Lung (tissue), 12 donors: ENCODE data around the gene PRADC1. TPM values are rescaled to one million over a fixed set of nuclear protein-coding genes. Genes with fewer than 3 reads are reported as not detected.

Experiments used
- ATAC-seq: fragments of 200-7000 bp; cut with Tn5 transposase; one replicate; pipeline ENCODE4 v1.9.1; 2020; ENCODE audit warnings: moderate number of reproducible peaks; ENCODE audit not compliant: insufficient read depth, low FRiP score
- DNase-seq, 3 donors: peaks; one replicate each; pipeline ENCODE4 v3.0.0-alpha.2; 2013 to 2017
- H3K27ac ChIP-seq, 2 donors: one replicate each; pipeline ENCODE4 v1.5.1; 2013; ENCODE audit warnings: mild to moderate bottlenecking in 2 of 2, moderate library complexity in 2 of 2, control low read depth in 1 of 2, inconsistent platforms in 1 of 2, low read depth in 1 of 2, low read length in 1 of 2
- H3K27me3 ChIP-seq, 3 donors: one replicate each; pipeline ENCODE4 v1.5.1; 2013; ENCODE audit warnings: low read length in 2 of 3; ENCODE audit not compliant: control insufficient read depth in 3 of 3, insufficient read depth in 3 of 3
- H3K36me3 ChIP-seq, 4 donors: one replicate each; pipeline ENCODE4 v1.5.1; 2013; ENCODE audit warnings: low read length in 4 of 4, mild to moderate bottlenecking in 1 of 4, moderate library complexity in 1 of 4; ENCODE audit not compliant: control insufficient read depth in 4 of 4, insufficient read depth in 4 of 4
- H3K4me1 ChIP-seq, 5 donors: one replicate each; pipeline ENCODE4 v1.5.1; 2013; ENCODE audit warnings: low read length in 5 of 5, mild to moderate bottlenecking in 2 of 5, moderate library complexity in 1 of 5; ENCODE audit not compliant: control insufficient read depth in 5 of 5, insufficient read depth in 5 of 5
- H3K4me3 ChIP-seq: one replicate; pipeline ENCODE4 v1.5.1; 2013; ENCODE audit warnings: mild to moderate bottlenecking, control low read depth, moderate library complexity
- H3K9ac ChIP-seq, 2 donors: one replicate each; pipeline ENCODE4 v1.5.1; 2013; ENCODE audit warnings: low read length in 2 of 2, control low read depth in 1 of 2; ENCODE audit not compliant: insufficient read depth in 1 of 2
- H3K9me3 ChIP-seq, 4 donors: one replicate each; pipeline ENCODE4 v1.5.1; 2013; ENCODE audit warnings: low read length in 3 of 4, mild to moderate bottlenecking in 1 of 4, moderate library complexity in 1 of 4; ENCODE audit not compliant: control insufficient read depth in 4 of 4, insufficient read depth in 3 of 4
- WGBS, 2 donors: extraction: QIAGEN DNeasy Blood & Tissue Kit; methylation state at CpG; one replicate each; pipeline ENCODE4 v1.1.7; 2013; 5-methylcytosine and 5-hydroxymethylcytosine counted together
- polyA plus RNA-seq, 2 donors: library from polyadenylated mRNA; stranded (reverse); fragments of 200-250 nt; gene quantifications; one replicate each; pipeline ENCODE4 v1.2.1, GENCODE V29; 2013
- total RNA-seq, 2 donors: library from RNA; depleted of rRNA in 1 of 2; stranded (reverse); fragments of >200 nt in 1 of 2; gene quantifications; one replicate each; pipeline ENCODE4 v1.2.1, GENCODE V29; 2014 to 2021
- TF ChIP-seq, protein P1 (sequence below): IDR thresholded peaks from 2 replicates; pipeline ENCODE4 v1.5.1; 2012; ENCODE audit warnings: mild to moderate bottlenecking; ENCODE audit errors: control extremely low read depth, extremely low read depth
- donor health status: control.
- donor health status: control.
- donor health status: Bipolar disorder and iron deficiency.
- donor health status: healthy.
- donor health status: DM: yes; HTN: yes; CAD: no.

Gene PRADC1
- total and polyA plus RNA-seq, 4 donors: 4.4 to 20.7 (median 18.7) TPM

DNA sequence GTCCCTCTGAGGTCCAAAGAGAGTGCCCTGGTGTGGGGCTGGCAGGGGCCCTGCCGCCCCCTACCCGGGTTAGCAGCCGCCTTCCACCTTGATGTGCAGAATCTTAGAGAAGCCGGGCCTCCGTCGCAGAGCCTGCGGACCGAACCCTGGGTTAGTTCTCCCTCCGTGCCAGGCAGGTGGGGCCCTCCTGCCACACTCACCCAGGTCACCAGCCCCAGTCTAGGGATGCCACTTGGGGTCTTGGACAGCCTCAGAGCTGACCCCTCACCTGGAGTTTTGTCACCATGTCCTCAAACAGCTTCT lies 25.8 kb upstream of the PRADC1 start:
- Histone ChIP-seq H3K27ac (no peak overlapping the region), H3K4me3 (no peak overlapping the region), H3K27me3 (no peaks in the 10 kb centered on the region), H3K4me1 (peaks cover 0 to 3% (median 0%) of the 10 kb centered on the region in 5 donors), H3K36me3 (peaks cover 0 to 11% (median 7%) of the 10 kb centered on the region in 4 donors), H3K9me3 (no peaks in the 10 kb centered on the region), H3K9ac (no peak overlapping the region)
- DNase-seq (no peak), ATAC-seq (no peak)
- TF ChIP-seq, protein P1, sequence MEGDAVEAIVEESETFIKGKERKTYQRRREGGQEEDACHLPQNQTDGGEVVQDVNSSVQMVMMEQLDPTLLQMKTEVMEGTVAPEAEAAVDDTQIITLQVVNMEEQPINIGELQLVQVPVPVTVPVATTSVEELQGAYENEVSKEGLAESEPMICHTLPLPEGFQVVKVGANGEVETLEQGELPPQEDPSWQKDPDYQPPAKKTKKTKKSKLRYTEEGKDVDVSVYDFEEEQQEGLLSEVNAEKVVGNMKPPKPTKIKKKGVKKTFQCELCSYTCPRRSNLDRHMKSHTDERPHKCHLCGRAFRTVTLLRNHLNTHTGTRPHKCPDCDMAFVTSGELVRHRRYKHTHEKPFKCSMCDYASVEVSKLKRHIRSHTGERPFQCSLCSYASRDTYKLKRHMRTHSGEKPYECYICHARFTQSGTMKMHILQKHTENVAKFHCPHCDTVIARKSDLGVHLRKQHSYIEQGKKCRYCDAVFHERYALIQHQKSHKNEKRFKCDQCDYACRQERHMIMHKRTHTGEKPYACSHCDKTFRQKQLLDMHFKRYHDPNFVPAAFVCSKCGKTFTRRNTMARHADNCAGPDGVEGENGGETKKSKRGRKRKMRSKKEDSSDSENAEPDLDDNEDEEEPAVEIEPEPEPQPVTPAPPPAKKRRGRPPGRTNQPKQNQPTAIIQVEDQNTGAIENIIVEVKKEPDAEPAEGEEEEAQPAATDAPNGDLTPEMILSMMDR: no peak
- 96 to 97% methylated on average over 9 of the region's 9 CpGs for WGBS, 2 donors

DNA sequence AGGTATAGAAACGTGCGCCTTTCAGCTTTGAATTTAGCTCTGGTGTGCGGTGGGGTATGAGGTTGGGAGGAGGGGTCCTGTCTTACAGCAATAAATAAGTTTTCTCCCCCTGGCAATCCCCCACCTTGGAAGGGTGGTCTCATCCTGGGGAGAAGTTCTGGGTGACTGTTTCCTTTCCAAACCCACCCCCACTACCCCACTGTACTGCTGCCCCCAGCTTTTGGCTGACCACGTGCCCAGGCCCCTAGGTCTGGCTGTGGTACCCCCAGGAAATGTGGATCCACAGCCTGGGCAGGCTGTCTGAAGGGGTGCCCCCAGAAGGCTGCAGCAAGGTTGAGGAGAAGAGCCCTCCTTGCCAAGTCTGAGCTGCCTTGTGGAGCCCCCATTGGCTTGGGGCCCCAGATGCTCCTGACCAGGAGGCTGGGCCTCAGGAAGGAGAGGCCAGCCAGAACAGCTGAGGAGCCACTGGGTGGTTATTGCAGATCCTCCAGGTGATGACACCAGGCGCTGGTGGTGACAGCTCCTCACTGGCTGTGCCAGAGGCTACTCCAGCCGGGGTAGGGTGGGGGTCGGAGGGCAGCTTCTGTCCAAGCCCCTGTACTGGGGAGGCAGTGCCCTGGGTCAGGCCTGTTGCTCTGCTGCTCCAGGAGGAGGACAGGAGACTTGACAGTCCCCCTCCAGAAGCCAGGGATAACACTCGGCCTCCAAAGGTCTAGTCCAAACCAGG lies 25.3 kb upstream of the PRADC1 start:
- Histone ChIP-seq H3K4me1 (peaks cover 0 to 3% (median 0%) of the 10 kb centered on the region in 5 donors), H3K27me3 (no peaks in the 10 kb centered on the region), H3K27ac (no peak overlapping the region), H3K36me3 (peaks cover 3 to 12% (median 11%) of the 10 kb centered on the region in 4 donors), H3K9me3 (no peaks in the 10 kb centered on the region), H3K4me3 (no peak overlapping the region), H3K9ac (no peak overlapping the region)
- no peak for DNase-seq
- TF ChIP-seq, protein P1: no peak
- ATAC-seq: no peak
- 91 to 92% methylated on average over 8 of the region's 8 CpGs for WGBS, 2 donors

DNA sequence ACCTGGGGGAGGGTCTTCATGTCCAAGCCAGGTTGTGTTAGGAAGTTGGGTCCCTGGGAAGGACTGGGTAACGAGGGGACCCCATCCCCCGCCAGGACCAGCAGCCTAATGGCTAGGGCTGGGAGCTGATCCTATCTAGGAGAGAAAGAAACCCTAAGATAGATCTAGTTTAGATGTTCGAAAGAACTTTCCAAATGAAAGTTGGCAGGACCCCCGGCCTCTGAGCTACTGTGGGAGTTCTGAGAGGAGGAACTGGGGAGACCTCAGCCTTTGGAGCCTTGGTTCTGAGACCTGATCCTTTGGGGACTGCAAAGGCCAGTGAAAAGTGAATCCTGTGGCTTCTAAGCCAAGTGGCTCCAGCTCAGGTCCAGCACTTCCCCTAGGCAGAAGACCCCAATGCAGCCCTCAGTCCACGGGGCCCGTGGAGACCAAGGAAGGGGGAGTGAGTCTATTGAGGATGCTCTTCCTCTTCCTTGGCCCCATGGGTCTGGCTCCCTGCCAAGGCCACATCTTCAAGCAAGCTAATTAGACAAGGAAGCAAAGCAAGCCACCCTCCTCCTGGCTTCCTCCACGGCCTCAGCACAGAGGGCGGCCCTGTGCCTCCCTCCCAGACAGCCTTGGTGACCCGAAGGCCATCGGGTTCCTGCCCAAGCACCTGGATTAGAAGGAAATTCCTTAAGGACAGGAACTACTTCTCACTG lies 24.5 kb upstream of the PRADC1 start:
- DNase-seq: no peak
- Histone ChIP-seq H3K27ac (no peak overlapping the region), H3K27me3 (no peaks in the 10 kb centered on the region), H3K36me3 (peaks cover 8 to 20% (median 16%) of the 10 kb centered on the region in 4 donors), H3K9me3 (no peaks in the 10 kb centered on the region), H3K4me1 (peaks cover 0 to 3% (median 0%) of the 10 kb centered on the region in 5 donors), H3K9ac (no peak overlapping the region), H3K4me3 (no peak overlapping the region)
- no peak for ATAC-seq
- WGBS, 2 donors: 49 to 60% methylated on average over 10 of the region's 10 CpGs
- TF ChIP-seq, protein P1: no peak
